OCI-M1 (cell line): ENCODE measurements around the gene SLC4A9.
"Not testable (repeated sequence)": the region's sequence is repeated elsewhere in the genome, so short reads cannot be mapped to it uniquely, and the experiment has no call there.

ENCODE experiments used
- DNase-seq: peaks from one replicate; lab custom pipeline; 2025; lab: John Stamatoyannopoulos, UW

Gene SLC4A9

DNA sequence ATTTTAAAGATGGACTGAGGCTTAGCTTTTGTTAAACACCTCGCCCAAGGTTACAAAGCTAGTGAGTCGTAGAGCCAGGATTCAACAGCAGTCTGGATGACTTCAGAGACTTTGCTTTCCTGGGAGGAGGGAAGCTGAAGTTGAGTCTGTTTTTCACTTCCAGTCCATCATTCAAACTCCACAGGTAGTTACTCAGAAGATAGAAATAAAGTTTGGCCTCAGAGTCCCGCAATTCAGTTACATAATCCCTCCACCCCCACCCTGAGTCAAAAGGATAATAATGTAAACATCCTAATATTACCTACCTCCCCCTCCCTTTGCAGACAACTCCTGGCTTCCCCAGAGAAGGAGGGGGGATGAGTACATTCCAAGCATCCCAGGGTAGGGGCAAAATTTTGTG is 21.7 kb upstream of the SLC4A9 start:
- no peak for DNase-seq

DNA sequence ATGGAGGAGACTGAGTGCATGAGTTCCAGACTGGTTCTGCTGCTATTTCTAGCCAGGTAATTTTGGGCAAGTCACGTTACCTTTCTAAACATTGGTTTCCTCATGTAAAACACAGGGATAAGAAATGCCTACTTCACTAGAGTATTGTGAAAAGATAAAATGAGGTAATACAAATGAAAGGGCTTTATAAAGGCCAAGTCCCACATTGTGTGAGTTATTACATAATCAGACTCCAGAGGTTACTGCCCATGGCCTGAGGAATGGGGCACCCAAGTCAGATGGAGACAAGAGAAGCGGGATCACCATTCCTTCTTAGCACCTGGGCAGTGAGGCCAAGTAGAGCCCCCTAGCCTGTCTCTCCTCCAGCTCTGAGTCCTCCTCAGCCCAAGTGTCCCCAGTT is 21.1 kb upstream of the SLC4A9 start:
- no peak for DNase-seq

DNA sequence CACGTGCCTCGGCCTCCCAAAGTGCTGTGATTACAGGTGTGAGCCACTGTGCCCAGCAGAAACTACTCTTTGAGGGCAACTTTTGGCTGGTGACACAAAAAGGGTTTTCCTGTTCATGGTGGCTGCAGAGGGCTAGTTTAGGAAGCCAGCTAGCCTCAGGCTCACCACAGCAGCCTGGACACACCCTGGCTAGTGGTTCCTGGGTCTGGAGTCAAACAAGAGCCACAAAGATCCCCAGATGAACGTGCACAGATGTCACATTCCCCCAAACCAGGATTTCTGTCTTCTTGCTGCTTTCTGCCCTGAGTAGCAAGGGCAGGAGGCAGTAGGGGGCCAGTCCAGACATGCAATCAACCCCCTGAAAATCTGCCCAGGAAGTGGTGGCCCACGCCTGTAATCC is 20.4 kb upstream of the SLC4A9 start:
- no peak for DNase-seq

DNA sequence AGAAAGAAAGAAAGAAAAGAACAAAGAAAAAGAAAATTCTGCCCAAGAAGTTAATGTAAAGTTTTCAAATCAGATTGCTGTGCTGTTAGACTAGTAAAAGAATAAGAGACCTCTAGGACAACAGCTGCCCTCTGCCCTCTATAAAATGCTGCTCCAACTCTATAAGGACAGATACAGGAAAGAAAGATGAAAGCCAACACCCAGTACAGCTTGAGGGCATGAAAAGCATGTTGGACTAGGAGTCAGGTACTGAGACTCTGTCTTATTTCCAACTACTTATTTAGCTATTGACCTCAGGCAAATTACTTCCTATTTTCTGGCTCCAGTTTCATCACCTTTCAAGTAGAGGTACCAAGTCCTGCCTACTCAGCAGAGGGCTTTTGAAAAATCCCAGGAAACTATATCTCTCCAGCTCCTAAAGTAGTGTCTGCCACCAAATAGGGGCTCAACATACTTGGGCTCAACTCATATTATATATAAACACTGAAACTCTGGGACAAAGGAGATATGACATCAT is 19.3 kb upstream of the SLC4A9 start:
- no peak for DNase-seq

DNA sequence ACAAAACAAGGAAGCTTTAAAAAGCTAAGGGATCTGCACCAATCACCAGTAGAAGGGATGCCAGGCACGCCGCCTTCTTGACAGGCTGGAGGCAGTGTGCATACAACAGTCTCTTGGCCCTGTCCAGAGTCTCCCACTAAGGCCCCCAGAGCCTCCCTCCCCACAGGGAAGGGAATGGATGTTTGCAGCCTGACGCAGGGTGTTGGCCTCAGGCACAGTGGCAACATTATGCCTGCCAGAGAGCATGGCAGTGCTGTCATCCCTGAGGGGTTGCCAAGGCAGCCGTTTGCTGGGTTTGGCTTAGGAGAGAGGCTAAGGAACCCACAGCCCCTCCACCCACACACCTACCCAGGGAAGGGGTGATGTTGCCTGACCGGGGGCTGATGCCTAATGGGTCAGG is 18.4 kb upstream of the SLC4A9 start:
- no peak for DNase-seq

DNA sequence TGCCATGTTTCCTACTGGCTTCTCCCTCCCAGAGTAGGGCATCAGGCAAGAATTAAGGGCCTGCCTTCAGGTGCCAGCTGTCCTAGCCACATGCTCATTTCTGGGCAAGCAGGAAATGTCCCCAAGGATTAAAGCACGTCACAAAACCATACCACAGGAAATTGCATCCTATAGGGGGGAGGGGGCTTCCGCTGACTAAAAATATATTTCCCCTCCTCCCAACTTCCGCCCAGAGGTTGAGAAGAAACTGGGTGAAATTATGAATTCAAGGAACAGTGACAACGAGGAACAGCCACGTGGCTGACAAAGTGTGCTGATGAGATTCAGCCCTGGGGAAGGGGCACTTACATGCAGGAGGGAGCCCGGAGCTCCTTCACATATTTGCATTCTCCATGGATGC is 17.7 kb upstream of the SLC4A9 start:
- DNase-seq = no peak

DNA sequence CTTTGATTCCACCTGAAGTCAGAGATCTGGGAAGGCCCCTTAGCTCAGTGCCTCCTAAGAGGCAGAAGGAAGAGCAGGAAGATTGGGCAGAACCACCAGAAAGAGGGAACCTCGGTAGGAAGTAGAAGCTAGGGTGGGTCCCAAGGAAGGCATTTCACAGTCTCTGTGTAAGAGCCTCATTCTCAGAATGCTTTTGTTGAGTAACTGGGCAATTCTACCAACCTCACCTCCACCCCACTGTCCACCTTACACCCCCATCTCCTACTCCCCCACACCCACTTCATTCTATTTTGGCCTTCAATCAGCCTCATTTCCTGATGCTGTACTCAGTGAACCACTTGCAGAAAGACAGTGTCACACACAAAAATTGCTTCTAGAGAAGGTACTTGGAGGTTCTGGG is 17.1 kb upstream of the SLC4A9 start:
- no peak for DNase-seq

DNA sequence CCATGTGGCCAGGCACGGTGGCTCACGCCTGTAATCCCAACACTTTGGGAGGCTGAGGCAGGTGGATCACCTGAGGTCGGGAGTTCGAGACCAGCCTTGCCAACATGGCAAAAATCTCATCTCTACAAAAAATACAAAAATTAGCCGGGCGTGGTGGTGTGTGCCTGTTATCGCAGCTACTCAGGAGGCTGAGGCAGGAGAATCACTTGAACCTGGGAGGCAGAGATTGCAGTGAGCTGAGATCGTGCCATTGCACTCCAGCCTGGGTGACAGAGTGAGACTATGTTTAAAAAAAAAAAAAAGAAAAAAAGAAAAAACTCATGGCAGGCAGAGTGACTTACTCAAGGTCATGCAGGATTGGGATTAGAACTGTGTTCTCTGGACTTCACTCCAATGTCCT is 16.1 kb upstream of the SLC4A9 start:
- not testable (repeated sequence) for DNase-seq

DNA sequence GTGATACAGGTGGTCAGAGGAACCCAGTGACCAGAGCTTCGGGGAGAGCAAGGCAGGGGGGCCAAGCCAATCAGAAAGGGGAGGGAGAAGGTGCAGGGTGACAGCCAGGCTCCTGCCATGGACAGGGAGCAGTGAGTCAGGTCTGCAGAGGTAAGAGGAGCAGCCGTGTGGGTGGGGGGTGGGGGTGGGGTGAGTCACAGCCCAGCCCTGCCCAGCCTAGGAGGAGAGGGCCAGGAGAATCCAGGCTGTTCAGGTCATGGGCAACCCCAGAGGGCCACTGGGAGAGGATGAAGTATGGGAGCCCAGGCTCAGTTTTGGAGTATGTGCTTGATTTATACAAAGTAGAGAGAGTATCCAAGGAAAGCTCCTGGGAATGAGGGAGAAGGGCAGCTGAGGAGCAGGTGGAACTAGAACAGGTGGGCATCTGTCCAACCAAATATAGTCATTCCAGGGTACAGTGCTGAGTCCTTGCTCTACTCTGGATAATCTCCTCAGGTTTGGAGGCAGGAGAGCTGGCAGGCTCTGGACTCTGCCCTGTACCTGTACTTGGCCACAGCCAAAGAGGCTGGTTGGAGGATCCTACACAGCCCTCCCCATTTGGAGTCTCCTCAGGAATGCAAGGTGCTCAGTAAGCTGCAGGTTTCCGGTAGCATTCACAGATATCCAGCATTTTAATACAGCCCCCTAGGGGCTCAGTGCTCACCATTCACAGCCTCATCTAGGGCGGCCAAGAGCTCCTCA is 15.1 kb upstream of the SLC4A9 start:
- no peak for DNase-seq

DNA sequence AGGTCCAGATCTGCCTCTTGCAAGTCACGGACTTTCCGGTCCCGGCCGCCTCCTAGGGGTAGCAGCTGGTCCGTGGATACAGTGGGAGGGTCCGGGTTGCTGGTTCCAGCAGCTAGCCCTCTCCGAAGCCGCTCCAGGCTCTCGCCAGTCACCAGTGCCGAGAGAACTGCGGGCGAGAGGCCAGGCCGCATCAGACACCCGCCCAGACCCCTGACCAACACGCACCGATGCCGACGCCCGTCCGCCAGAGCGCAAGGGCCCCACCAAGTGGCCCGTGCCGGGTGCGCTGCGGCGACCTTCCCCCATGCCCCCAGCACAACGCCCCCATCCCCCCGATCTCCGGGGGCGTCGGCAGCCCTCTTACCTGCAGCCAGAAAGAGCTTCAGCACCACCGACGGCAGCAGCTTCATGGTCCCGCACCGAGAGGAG is 14.1 kb upstream of the SLC4A9 start:
- no peak for DNase-seq

DNA sequence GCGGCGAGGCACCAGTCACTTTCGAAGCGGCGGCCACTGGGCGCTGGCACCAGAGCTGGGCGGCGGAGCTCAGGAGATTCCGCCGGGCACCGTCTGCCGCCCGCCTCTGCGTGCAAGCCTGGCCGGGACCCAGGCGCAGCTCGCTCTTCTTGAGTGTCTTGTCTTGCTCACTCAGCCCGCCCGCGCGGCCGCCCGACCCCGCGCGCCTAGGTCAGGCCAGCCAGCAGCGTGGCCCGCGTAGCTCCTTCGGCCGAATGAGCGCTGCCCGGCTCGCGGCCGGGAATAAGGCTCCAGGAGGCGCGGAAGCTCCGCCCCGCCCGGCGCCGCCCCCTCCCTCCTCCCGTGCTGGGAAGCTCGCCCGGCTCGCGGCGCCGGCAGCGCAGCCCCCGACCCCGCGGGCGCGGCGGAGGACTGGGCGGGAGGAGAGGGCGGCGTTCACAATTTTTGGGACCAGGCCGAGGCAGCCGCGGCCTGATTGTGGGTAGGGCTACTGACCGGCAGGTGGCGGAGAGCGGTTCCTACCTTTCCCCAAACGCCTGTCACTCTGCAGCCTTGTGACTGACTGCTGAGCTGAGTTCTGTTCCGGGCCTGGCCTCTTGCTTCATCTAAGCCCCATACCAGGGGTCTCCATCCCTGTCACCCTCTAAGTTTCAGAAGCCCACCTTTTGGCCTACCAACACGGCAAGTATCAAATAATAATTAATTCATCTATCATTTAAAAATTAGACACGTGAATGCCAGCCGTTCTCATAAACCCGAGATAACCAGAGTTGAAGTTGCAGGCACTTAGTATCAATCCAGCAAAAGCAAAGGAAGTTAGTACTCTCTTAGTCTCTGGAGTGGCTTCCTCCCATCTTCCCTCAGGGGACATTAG is 13.4 kb upstream of the SLC4A9 start, which contains the start of gene HBEGF:
Gene HBEGF, minus strand, starts transcription at position 256 of the 874 bp plus-strand sequence. CDS start 275 bp downstream, outside the sequence.
- DNase-seq = peak; percentile 85

DNA sequence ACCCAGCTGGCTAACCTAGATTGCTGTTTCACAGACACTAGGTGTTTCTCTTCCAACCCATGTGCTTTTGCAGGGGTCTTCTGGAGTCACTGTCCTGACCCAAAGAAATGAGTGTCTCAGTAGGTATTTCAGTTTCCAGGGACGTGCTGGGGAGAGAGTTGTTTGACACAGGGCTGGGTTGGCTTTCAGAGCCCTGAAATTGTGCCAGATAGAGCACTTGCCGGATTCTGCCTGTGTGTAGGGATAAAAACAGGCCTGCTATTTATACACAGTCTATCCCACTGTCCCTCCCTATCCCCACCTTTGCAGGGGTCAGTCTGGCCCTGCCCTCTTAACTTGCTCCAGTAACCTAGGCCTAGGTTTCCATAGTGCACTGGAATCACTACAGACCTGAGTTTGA is 12.6 kb upstream of the SLC4A9 start:
- DNase-seq = no peak

DNA sequence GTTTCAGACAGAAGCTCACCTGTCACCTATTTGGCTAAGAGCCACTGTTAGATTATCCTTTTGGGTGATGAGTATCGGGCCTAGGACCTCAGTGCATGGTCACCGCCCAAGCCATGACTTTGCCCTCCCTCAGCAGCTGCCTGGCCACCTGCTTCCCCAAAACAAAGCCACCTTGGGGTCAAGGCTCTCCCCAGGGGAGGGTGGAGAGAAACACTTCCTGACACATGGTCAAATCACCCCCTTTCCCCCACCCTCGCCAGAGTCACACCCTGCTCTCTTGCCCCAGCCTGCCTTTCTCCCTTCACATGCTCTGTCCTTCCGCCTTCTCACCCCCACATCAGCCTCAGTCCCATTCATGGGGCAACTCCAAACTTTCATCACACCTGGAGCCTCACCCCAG is 11.9 kb upstream of the SLC4A9 start:
- no peak for DNase-seq

DNA sequence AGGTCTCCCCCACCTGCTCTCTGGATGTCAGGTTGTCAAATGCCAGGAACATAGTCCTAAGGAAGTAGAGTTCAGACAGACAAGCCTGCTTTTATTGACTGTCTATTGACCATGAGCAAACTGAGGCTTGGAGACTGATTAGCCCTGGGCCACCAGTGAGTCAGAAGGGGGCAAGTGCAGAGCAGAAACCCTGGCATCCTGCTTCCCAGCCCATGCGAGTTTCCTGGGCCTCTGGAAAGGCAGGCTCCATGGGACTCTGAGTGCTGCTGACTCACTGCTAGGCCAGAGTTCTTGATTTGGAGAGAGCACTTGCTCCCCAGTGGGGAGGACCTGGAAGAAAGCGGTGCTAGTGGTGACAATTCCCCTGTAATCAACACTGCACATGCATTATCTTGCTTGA is 10.8 kb upstream of the SLC4A9 start:
- DNase-seq = no peak

DNA sequence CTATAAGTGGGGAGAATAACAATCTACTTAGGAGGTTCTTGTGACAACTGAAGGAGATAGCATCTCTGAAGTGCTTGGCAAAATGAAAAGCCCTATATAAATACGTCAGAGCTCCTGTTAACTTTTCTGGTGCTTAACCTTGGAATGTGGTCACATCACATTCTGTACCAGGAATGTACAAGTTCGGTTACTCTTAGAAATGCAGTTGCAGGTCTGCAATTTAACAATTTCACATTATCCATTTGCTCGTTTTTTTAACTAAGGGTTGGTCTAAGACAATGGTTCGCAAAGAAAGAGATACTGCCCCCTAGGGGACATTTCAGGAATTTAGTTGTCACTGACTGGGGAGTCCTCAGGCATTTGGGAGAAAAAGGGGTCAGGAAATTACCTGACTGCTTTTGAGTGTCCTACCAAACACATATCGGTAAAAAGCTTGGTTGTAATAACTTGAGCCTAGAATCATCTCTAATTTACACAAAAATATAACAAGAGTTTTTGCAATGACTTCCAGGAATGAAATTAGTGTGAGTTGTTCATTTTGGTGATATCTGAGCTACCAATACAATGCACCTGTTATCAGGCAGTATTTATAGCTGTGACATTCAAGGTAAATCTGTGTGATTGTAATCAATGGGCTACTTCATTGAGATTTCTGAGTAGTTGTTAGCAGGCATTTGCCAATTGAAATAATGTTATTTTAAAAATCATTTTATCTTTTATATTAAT is 8.2 kb upstream of the SLC4A9 start:
- peak; percentile 88 for DNase-seq

DNA sequence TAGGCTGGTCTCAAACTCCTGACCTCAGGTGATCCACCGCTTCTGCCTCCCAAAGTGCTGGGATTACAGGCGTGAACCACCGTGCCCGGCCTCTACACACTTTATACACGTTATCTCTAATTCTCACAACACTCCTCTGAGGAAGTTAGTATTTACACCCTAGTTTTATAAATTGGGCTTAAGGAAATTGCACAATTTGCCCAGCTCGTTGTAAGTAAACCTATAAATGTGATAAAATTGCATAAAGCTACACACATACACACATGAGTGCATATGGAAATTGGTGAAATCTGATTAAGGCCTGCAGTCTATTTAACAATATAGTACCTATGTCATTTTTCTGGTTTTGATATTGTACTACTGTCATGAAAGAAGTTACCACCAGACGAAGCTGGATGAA is 4.4 kb upstream of the SLC4A9 start:
- no peak for DNase-seq

DNA sequence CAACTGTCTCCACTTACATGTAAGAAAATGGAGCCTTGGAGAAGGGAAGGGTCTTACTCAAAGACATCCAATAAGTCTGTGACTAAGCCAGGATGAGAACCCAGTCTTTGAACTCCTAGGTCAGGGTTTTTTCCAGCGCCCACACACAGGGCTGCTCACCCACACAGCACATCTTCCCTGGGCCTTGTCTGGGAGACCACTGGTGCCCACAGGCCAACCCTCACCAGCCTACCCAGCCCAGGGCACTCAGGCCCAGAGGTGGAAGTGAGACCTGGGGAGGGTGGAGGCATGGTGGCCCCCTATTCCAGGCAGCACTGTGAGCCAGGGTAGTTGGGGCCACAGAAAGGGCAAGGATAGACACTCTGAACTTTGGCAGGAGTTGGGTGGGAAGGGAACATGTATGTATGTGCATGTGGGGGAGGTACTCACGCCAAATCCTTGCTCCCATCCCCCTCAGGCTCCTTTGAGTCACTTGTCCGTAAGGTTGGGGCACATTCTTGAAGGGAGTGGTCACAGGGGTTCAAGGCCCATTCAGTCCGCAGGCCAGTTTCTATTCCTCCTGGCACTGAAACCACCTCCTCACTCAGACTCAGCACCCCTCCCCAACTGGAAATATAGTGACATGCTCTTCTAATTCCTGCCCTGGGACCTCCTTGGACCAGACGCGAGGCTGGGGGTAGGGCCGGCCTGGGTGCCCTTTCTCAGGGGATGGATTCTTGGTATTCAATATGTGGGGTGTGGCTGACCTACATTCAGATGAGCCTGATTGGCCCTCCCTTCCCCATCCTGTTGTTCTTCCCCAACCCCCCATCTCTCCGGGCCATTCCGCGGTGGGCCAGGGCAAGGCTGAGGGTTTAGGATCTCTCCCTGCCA is 2.9 kb upstream of the SLC4A9 start:
- no peak for DNase-seq

DNA sequence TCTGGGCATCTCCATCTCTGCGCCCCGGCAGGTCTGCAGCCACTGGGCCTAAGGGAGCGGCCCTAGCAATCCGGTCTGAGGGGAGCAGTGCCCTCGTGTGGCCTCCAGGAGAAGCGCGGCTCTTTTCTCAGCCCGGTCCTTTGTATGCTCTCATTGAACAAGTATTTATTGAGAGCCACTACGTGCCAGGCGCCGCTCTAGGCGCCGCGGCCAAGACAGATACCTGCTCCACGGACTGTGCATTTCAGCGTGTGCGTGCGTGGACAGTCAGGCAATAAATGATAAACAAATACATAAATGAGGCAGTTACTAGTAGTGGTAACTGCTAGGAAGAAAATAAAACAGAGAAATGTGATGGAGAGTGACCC is 2.3 kb upstream of the SLC4A9 start:
- DNase-seq = peak; percentile 90

DNA sequence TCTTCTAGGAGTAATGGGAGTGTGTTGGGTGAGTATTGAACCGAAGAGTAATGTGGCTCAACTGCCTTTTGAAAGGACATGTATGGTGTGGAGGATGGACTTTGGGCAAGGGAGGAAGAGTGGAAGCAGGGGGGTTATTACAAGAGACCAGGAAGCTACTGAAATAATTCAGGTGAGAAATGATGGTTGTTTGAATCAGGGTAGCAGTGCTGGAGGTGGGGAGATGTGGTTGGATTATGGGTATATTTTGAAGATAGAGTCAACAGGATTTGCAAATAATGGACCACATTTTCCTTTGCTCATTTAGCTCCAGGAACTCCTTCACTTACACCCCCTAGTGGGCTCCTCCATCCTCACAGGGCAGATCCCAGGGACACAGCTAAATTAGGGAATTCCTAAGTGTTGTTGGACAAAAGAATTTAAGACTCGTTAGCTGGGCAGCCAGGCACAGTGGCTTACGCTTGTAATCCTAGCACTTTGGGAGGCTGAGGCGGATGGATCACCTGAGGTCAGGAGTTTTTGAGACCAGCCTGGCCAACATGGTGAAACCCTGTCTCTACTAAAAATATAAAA is 1.2 kb upstream of the SLC4A9 start:
- DNase-seq = no peak

DNA sequence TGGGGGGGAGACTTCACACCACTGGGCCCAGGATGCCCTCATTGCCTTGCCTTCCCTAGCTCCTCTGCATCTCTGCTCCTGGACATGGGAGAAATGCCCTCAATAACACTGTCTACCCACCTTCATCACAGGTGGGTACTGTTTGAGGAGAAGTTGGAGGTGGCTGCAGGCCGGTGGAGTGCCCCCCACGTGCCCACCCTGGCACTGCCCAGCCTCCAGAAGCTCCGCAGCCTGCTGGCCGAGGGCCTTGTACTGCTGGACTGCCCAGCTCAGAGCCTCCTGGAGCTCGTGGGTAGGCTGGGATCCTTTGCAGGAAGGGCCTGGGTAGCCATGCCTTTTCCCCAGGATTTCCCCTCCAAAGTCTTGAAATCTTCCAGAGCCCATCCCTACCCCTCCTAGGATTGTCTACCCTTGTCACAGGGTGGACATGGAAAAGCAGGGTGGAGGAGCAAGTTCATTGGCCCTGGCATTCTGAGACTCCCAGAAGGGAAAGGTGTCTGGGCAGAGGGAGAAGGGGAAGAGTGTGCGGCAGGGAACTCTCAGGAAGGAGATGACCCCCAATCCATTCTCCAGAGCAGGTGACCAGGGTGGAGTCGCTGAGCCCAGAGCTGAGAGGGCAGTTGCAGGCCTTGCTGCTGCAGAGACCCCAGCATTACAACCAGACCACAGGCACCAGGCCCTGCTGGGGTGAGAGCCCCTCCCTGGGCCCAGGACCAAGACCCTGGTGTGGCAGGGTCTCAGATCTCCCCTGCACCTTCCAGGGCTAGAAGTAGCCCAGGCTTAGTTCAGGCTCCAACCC is 886 bp downstream of the SLC4A9 start:
- no peak for DNase-seq
